Endothelial cell of umbilical vein (primary cell): ENCODE measurements around the gene C2CD3.

ENCODE experiments used
- EZH2 ChIP-seq: IDR thresholded peaks from 2 replicates; pipeline ENCODE4 v1.6.1; 2012; ENCODE audit warnings: borderline replicate concordance, low read depth, mild to moderate bottlenecking, moderate library complexity, low read length, inconsistent platforms; ENCODE audit not compliant: severe bottlenecking
- FOS ChIP-seq: IDR thresholded peaks from 2 replicates; pipeline ENCODE4 v1.6.1; 2011; ENCODE audit warnings: mild to moderate bottlenecking, low read length, moderate library complexity, borderline replicate concordance; ENCODE audit not compliant: insufficient read depth
- GATA2 ChIP-seq: IDR thresholded peaks from 2 replicates; pipeline ENCODE4 v1.7.0; 2011; ENCODE audit warnings: low read depth, mild to moderate bottlenecking, moderate library complexity, mixed read lengths, low read length; ENCODE audit not compliant: insufficient read length, insufficient read depth
- MYC ChIP-seq: IDR thresholded peaks from one replicate; pipeline ENCODE4 v1.6.1; 2011; ENCODE audit warnings: mild to moderate bottlenecking, low read depth, low read length
- POLR2A ChIP-seq: IDR thresholded peaks from 2 replicates; pipeline ENCODE4 v1.6.1; 2012; ENCODE audit warnings: low read depth, mild to moderate bottlenecking, control low read depth, low read length
- POLR2AphosphoS5 ChIP-seq: IDR thresholded peaks from 2 replicates; pipeline ENCODE4 v1.6.1; 2012; ENCODE audit warnings: low read depth, mild to moderate bottlenecking, control low read depth, low read length, moderate library complexity; ENCODE audit not compliant: insufficient read depth
- TF ChIP-seq, protein P1 (sequence below), 2 donors: IDR thresholded peaks; 1 replicate in 1 of 2; 2 replicates in 1 of 2; pipeline ENCODE4 v1.5.1; 2011; ENCODE audit warnings: low read length in 2 of 2, mild to moderate bottlenecking in 2 of 2, moderate library complexity in 2 of 2, control low read depth in 1 of 2, inconsistent platforms in 1 of 2, low read depth in 1 of 2; ENCODE audit not compliant: insufficient read depth in 1 of 2; ENCODE audit errors: extremely low read depth in 1 of 2
- TF ChIP-seq, protein P2 (sequence below): IDR thresholded peaks from 2 replicates; pipeline ENCODE4 v1.6.1; 2011; ENCODE audit not compliant: insufficient read depth, insufficient read length

DNA sequence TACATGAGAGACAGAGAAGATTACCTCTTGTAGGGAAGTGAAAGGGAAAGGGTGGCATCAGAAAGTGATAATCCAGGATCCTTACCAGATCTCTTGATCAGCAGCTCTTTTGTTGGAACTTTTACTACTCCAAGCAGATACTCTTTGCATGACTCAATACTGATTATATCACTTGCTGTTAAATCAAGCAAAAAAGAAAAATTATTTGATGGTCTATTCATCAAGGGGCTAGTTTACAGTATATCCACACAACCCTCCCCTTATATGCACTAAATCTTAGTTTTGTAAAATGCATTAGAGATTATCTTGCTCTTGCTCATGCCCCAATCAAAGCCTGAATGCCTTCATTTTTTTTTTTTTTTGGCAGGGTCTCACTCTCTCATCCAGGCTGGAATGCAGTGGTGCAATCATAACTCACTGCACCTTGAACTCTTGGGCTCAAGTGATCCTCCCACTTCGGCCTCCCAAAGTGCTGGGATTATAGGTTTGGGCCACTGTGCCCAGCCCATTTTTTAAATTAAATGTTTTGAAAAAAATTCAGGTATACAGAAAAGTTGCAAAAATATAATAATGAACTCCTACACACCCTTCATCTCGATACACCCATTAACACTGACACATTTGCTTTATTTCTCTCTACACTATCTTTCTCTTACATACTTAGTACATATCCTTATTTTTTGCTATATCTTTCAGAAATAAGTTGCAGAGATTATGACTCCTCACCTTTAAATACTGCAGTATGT, 85.8 kb downstream of the C2CD3 start:
- TF ChIP-seq, protein P1, sequence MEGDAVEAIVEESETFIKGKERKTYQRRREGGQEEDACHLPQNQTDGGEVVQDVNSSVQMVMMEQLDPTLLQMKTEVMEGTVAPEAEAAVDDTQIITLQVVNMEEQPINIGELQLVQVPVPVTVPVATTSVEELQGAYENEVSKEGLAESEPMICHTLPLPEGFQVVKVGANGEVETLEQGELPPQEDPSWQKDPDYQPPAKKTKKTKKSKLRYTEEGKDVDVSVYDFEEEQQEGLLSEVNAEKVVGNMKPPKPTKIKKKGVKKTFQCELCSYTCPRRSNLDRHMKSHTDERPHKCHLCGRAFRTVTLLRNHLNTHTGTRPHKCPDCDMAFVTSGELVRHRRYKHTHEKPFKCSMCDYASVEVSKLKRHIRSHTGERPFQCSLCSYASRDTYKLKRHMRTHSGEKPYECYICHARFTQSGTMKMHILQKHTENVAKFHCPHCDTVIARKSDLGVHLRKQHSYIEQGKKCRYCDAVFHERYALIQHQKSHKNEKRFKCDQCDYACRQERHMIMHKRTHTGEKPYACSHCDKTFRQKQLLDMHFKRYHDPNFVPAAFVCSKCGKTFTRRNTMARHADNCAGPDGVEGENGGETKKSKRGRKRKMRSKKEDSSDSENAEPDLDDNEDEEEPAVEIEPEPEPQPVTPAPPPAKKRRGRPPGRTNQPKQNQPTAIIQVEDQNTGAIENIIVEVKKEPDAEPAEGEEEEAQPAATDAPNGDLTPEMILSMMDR (IDR thresholded peaks at IDR 0.05; ENCODE audit: extremely low read depth in 1 of 2, insufficient read depth in 1 of 2, low read depth in 1 of 2, low read length in 2 of 2), result no peak
- TF ChIP-seq POLR2AphosphoS5 (no peak), EZH2 (no peak), POLR2A (no peak), GATA2 (no peak), FOS (no peak), MYC (no peak)
- TF ChIP-seq, protein P2, sequence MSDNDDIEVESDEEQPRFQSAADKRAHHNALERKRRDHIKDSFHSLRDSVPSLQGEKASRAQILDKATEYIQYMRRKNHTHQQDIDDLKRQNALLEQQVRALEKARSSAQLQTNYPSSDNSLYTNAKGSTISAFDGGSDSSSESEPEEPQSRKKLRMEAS, result no peak
